ENCODE data around the gene PARP3. TPM values are rescaled to one million over a fixed set of nuclear protein-coding genes. Genes with fewer than 3 reads are reported as not detected.

PARP3 gene
- total and polyA plus RNA-seq, 9 of the 15 experiments (the other 6 are each of a cell fraction or from before 2014, with no cell fraction given), result 0.46 to 6.6 (median 4.5) TPM

GRCh38 chr3:51921081-51921578 is 21.0 kb upstream of the PARP3 start:
- DNase-seq (ENCODE audit: extremely low read depth in 1 of 4, low spot score in 3 of 4) (no peak), FAIRE-seq (no peak), ATAC-seq (no peak)
- in situ Hi-C loops (cut with MboI), result no loop called here
- Histone ChIP-seq H3K9me1 (ENCODE audit: control insufficient read depth, insufficient read depth, low read length) (no peaks in the 10 kb centered on the region), H2AFZ (ENCODE audit: low read depth, low read length) (no peak overlapping the region), H3K4me3 (no peak overlapping the region), H3K27ac (ENCODE audit: extremely low read depth, low read depth, low read length) (no peak overlapping the region), H3K79me2 (ENCODE audit: control insufficient read depth, insufficient read depth, low read length) (no peaks in the 10 kb centered on the region), H3K4me2 (ENCODE audit: insufficient read depth, low read length) (no peak overlapping the region), H3K9me3 (replicated peaks; ENCODE audit: control insufficient read depth, insufficient read depth, low read depth, low read length) (no peaks in the 10 kb centered on the region), H3K27me3 (ENCODE audit: control insufficient read depth in 2 of 2, insufficient read depth in 2 of 2, low read length in 2 of 2) (peaks cover 0 to 3% of the 10 kb centered on the region in 2 experiments; a peak in 2 of 5 replicates), H3K36me3 (ENCODE audit: control insufficient read depth, insufficient read depth, low read length) (no peaks in the 10 kb centered on the region), H3K9ac (ENCODE audit: insufficient read depth in 1 of 2, low read depth in 2 of 2, low read length in 2 of 2) (no peak overlapping the region), H3K4me1 (replicated peaks in 1 of 2; ENCODE audit: control insufficient read depth in 2 of 2, insufficient read depth in 2 of 2, low read length in 2 of 2) (no peaks in the 10 kb centered on the region), H4K20me1 (replicated peaks; ENCODE audit: control insufficient read depth, insufficient read depth, low read length) (no peaks in the 10 kb centered on the region)
- CTCF ChIA-PET (ENCODE audit: low intra/inter-chr PET ratio), result no interaction called here
- BruUV-seq (replicated peaks), result no TSS peak
- TF ChIP-seq HBP1 (CRISPR knock-in tag; IDR thresholded peaks at IDR 0.05), result no peak
- TF ChIP-seq ZFPM2 (CRISPR knock-in tag; IDR thresholded peaks at IDR 0.05), result no peak
- no peak for TF ChIP-seq ETV1 (tag; conservative IDR thresholded peaks at IDR 0.05; ENCODE audit: low read depth)
- no peak for TF ChIP-seq ZNF133 (CRISPR knock-in tag; IDR thresholded peaks at IDR 0.05)
- TF ChIP-seq ZBTB43 (CRISPR knock-in tag; IDR thresholded peaks at IDR 0.05), result no peak
- no peak for TF ChIP-seq POLR3A (IDR thresholded peaks at IDR 0.05; ENCODE audit: borderline replicate concordance, extremely low read depth, insufficient read depth, insufficient read length)
- no peak for TF ChIP-seq MED1 (CRISPR knock-in tag; IDR thresholded peaks at IDR 0.05; ENCODE audit: borderline replicate concordance)
- TF ChIP-seq TSHZ1 (CRISPR knock-in tag; IDR thresholded peaks at IDR 0.05), result no peak
- TF ChIP-seq THRB (CRISPR knock-in tag; conservative IDR thresholded peaks at IDR 0.05), result no peak
- TF ChIP-seq CREM (IDR thresholded peaks at IDR 0.05; ENCODE audit: low read depth), result no peak
- no peak for TF ChIP-seq ILK (tag; IDR thresholded peaks at IDR 0.05; ENCODE audit: borderline replicate concordance, low read depth)
- 4% methylated on average over 8 of the region's 11 CpGs for WGBS (ENCODE audit: insufficient coverage, low coverage, missing lambda C conversion rate)
- POLR2A ChIA-PET, result no interaction called here
- intact Hi-C loops (cut with micrococcal nuclease), result no loop called here
